Stimulated activated CD8-positive, alpha-beta memory T cell treated with anti-CD3 and anti-CD28 coated beads, Interleukin-7, amount 100 ng/mL, for 24 hours (primary cell): ENCODE data around the gene RBM26.
"Not testable (repeated sequence)": the region's sequence is repeated elsewhere in the genome, so short reads cannot be mapped to it uniquely, and the experiment has no call there.

Experiments used
- DNase-seq: peaks from one replicate; pipeline ENCODE4 v3.0.0-alpha.2; 2020; ENCODE audit warnings: low read depth

The RBM26 gene

DNA sequence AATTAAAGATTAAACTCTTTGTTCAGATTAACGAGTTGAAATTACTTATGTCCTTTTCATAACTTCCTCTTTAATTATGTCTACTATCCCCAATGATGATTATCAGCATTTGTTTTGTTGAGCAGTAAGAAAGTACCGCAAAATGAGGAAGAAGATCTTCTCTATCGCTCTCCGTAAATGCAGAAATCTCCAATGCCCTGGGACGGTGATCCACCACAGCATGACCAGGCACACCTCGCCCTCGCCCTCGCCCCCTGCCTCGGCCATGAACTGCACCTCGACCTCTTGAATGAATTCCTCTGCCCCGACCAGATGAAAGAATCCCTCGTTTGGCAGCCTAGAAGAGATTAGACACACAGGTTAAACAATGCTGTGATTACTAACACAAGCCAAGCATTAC is 69.1 kb downstream of the RBM26 start:
- DNase-seq, result no peak

DNA sequence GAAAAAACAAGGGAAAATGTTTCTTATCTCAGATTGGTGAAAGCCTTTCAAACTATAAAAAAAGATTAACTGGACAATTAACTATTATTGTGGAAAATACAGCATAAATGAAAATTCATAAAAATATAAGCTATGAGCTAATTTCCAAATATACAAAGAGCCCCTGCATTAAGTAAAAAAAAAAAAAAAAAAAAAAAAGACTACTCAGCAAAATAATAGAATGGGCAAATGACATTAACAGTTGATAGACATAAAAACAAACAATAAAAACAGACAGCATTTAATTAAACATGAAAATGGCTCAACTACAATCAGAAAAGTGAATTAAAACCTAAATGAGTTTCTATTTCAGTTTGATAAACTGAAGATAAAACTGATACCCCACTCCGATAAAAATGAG is 77.5 kb downstream of the RBM26 start:
- DNase-seq, result no peak

DNA sequence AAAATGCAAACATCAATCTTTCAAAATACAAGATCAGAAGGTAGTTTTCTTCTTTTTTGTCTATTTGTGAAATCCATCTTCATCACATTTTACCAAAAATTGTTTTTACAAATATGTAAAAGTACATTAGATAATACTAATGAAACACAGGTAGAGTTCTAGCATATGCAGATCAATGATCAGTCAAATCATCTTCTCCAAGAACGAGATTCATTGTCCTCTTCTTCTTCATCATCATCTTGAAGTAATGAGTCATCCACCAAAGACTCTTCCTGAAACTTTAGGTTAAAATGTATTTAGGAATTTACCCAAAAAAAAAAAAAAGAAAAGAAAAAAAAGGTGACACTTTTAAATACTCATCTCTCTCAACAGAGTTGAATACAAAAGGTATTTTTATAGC is 85.6 kb downstream of the RBM26 start:
- no peak for DNase-seq

- DNase-seq, result no peak
These were observed 87.4 kb downstream of the RBM26 start for GRCh38 chr13:79318664-79319063.

DNA sequence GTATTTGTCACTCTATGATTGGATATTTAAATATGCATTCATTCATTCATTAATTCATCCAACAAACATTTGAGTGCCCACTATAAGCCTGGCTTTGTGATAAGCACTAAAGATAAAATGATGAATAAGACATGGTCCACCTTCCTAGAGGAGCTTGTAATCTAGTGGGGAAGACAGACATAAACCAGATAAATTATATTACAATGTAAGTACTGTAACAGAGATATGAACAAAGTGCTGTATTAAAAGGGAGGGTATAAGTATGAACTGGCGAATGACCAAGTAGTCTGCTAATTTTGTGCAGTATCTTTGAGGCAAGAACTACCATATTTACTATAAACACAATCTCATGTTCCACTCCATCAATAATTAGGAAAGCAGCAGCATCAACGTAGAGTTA is 88.2 kb downstream of the RBM26 start:
- no peak for DNase-seq

- DNase-seq, result no peak
These were observed 91.4 kb downstream of the RBM26 start for GRCh38 chr13:79314652-79315051.

DNA sequence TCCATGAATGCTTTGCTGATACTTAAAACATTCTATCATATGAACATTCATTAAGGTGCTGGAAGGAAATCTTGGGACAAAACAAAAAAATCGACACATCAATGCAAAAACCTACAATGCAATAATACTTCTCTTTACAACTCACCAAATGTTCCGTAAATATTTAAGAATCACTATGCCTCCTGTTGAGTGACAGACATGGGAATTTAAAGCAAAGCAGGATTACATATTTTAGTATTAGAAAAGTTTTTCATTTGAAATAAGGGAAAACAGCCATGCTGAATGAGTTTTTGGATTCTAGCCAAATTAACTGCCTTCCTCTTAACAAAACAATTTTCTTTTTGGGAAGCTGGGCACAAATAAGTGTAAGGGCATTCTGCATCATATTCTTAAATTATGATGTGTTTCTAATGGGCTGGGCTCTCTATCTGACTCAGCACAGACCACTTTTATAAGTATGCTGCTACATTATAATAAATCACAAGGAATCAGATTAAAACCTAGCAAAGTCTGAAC is 93.7 kb downstream of the RBM26 start:
- DNase-seq, result no peak

- DNase-seq, result no peak
These were observed 94.7 kb downstream of the RBM26 start for GRCh38 chr13:79311386-79311785.

DNA sequence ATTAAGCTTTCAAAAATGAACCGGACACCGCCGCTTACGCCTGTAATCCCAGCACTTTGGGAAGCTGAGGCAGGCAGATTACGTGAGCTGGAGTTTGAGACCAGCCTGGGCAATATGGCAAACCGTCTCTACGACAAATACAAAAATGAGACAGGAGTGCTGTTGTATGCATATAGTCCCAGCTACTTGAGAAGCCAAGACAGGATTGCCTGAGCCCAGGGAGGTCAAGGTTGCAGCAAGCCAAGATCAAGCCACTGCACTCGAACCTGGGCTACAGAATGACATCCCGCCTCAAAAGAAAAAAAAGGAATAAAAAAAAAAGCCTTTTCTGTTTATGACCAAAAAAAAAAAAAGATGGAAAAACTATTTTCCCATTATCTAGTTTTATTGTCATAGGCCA is 96.4 kb downstream of the RBM26 start:
- DNase-seq, result no peak

DNA sequence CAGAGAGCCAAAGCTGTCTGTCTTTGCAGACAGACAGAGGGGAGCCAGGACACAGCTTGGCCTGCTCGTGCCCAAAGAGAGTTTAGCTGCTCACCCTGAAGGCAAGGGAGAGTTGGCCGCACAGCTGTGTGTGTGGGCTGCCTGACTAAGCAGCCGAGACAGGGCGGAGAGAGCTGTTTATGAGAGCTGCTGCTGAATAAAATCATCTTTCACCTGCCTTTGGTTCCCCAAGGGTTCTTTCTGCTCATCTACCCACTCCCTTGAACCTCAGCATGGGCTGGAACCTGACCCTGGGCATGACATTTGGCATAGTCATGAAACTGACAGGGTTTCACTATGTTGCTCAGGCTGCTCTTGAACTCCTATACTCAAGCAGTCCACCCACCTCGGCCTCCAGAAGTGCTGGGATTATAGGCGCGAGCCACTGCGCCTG is 98.2 kb downstream of the RBM26 start:
- no peak for DNase-seq

GRCh38 chr13:79307433-79307861 is 98.6 kb downstream of the RBM26 start:
- no peak for DNase-seq

DNA sequence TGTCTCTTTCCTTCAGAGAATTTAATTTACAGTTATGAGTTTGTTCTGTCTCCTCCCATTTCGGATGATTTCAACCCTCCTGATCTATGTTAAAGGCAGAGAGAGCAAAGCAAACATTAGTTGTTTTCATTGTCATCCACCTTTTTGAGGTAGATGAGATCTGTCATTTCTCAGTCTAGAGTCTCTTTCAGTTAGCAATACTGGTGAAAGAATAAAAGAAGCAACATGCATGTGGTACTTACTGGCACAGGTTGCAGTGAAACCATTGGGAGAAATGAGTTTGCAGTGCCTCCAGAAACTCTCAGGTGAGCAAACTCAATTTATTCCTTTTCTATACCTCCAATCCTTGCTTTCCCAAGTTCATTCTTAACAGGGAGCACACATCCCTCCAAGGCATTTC is 99.4 kb downstream of the RBM26 start:
- no peak for DNase-seq

GRCh38 chr13:79297128-79297527 is 108.9 kb downstream of the RBM26 start:
- DNase-seq, result no peak

GRCh38 chr13:79295906-79296706 is 109.9 kb downstream of the RBM26 start:
- no peak for DNase-seq

- DNase-seq, result no peak
These were observed 115.3 kb downstream of the RBM26 start for GRCh38 chr13:79290595-79291244.

- DNase-seq, result no peak
These were observed 116.5 kb downstream of the RBM26 start for GRCh38 chr13:79289571-79289970.

DNA sequence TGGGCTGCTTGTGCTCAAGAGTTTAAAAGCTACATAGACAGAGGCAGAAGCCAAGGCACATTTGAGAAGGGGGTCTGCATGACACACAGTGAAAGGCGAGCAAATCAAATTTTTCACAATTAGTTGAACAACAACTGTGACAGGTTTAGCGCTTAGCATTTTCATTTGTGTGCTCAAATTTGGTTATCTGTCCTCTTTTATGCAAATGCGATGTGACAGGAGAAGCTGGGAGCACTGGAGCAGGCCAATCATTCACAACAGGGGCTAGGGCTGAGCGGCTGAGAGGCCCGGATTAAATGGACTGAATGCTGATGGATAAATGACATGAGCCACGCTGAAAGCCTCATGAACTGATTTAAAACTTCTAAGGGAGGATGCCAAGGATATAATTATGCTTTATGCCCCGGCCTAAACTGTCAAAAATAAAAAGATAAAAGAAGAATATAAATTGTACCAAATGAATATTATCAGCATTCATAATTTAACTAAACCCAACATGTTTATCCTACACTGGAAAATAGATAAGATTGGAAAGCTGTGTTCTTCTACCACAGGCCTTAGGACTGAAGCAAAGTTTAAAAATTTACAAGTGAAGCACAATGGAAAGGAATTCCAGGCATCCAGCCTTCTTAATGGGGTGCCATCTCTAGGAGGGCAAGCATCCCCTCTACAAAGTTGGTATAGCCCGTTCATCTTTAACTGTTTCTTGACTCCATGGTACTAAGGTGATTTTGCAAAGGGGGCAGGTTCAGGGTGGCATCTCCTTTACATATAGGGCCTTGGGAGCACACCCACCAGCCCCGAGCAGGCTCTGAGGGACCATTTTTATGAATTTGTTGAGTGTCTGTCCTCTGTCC is 117.9 kb downstream of the RBM26 start:
- no peak for DNase-seq

GRCh38 chr13:79285159-79285558 is 120.9 kb downstream of the RBM26 start:
- DNase-seq, result no peak

- no peak for DNase-seq
These were observed 122.3 kb downstream of the RBM26 start for GRCh38 chr13:79283742-79284141.

DNA sequence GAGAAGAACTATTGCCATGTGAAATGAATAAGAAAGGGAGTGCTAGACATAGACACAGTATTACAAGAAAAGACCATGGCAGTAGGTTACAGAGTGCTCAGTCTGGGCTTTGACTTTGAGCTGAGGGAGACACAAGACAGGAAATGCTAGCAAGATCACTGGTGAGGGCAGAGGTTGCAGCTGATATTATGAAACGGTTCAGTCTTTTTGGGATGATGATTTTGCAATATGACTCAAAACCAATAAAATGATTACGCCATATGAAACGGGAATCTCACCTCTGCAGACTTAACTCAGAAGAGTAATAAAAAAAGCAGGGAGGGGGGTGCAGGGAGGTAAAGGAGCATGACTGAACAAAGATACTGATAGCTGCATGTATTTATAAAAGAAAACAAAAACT is 123.1 kb downstream of the RBM26 start:
- no peak for DNase-seq

DNA sequence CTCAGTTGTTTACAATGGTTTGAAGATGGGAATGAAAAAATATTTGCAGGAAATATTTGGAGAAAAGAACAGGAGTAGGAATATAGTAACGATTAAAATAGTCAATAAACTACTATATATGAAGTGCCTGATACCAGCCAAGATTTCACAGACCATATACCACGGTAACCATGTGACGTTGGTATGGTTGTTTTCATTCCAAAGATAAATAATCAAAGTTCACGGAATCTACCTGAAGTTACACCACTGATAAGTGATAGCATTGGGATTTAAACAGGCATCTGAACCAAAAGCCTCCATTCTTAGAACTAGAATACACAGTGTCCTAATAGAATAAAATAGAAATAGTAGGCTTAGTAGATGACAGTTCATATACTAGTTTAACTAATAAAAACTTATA is 123.5 kb downstream of the RBM26 start:
- DNase-seq, result no peak

DNA sequence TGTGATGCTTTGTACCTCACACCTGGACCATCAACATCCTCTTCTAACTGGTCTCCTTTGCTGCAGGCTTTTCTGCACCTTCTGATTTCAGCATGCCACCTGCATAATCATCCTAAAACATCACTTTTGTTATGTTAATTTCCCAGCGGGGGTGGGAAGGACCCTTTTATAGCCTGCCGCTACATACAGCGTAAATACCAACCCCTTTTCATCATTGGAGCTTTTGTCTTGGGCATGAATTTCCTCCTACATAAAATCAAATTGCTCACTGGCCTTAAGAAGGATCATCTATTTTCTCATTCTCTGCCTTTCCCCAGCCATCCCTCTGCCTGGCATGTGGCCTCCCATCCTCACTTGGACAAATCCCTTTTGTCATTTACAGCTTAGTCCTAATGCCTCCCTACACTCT is 124.7 kb downstream of the RBM26 start:
- DNase-seq, result no peak

GRCh38 chr13:79279735-79280134 is 126.3 kb downstream of the RBM26 start:
- DNase-seq, result not testable (repeated sequence)
